GM10248 (cell line): ENCODE results near the gene AUH.

Experiments used
- CTCF ChIA-PET: fragments of 300-600 bp; sonication (Branson Sonifier 250); formaldehyde crosslinking; extraction: SDS; loops from one replicate; lab custom pipeline; 2021; ENCODE audit warnings: antibody characterized with exemption; lab: Yijun Ruan, JAX
- POLR2A ChIA-PET: fragments of 350-650 bp; sonication (Branson Sonifier 250); formaldehyde crosslinking; extraction: SDS; loops from one replicate; lab custom pipeline; 2020; ENCODE audit warnings: antibody characterized with exemption; lab: Yijun Ruan, JAX
- DNase-seq: peaks from one replicate; pipeline ENCODE4 v3.0.0; 2012; ENCODE audit errors: extremely low spot score
- CTCF ChIP-seq: IDR thresholded peaks from 2 replicates; pipeline ENCODE4 v1.5.1; 2012; ENCODE audit warnings: mild to moderate bottlenecking, low read depth; ENCODE audit errors: extremely low read depth, missing control alignments, control extremely low read depth

Gene AUH

GRCh38 chr9:91261417-91261816 lies 100.3 kb downstream of the AUH start:
- CTCF ChIA-PET = interaction anchor here (1.5 to 3.9 kb wide), 3 partner anchors 8 to 165 kb away, joined by 3 to 14 read pairs (median 4); no protein-coding TSS in a partner anchor
- TF ChIP-seq CTCF = no peak
- DNase-seq = no peak
- POLR2A ChIA-PET = no interaction called here

- no peak for DNase-seq
- ChIA-PET CTCF (no interaction called here), POLR2A (no interaction called here)
- TF ChIP-seq CTCF = no peak
Observed at GRCh38 chr9:91259162-91259561, 102.6 kb downstream of the AUH start.

- CTCF ChIA-PET = no interaction called here
- no peak for DNase-seq
- no peak for TF ChIP-seq CTCF
- POLR2A ChIA-PET = no interaction called here
Observed at GRCh38 chr9:91258451-91258850, 103.3 kb downstream of the AUH start.

- POLR2A ChIA-PET = no interaction called here
- no peak for DNase-seq
- CTCF ChIA-PET = interaction anchor here (0.9 to 1.7 kb wide), 8 partner anchors 8 to 72 kb away, joined by 3 to 6 read pairs (median 3); no protein-coding TSS in a partner anchor
- TF ChIP-seq CTCF = no peak
Observed at GRCh38 chr9:91256235-91256634, 105.5 kb downstream of the AUH start.

- no peak for TF ChIP-seq CTCF
- no peak for DNase-seq
- CTCF ChIA-PET = interaction anchor here (0.9 to 1.7 kb wide), 3 partner anchors 9 to 18 kb away, joined by 3 to 6 read pairs (median 3); no protein-coding TSS in a partner anchor
Observed at GRCh38 chr9:91255327-91255726, 106.4 kb downstream of the AUH start.

GRCh38 chr9:91253488-91253887 lies 108.2 kb downstream of the AUH start:
- no peak for TF ChIP-seq CTCF
- no peak for DNase-seq
- ChIA-PET POLR2A (no interaction called here), CTCF (interaction anchor here (2.3 to 2.9 kb wide), 3 partner anchors 8 to 16 kb away, joined by 7 to 14 read pairs (median 9); no protein-coding TSS in a partner anchor)

More at GRCh38 chr9:91255327-91255726, 106.4 kb downstream of the AUH start:
- POLR2A ChIA-PET = no interaction called here
